ENCODE results near the gene CPXM2.

CPXM2 gene

DNA sequence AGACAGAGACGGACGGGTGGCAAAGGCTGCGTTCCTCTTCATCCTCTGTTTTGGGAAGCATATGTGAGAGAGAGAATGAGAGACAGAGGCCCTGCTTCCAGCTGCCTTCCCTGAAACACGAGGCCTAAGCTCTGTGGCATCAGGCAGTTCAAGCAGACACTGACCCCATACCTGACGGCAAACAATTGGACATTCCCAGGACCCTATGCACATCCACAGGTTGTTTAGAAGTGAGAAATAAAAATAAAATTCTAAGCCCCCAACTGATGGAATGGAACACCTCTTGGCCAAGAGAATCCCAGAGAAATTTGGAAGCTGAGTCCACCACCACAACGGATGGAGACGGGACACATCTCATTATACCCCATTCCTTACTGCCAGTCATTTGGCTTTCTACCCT is 105.3 kb downstream of the CPXM2 start:
- TF ChIP-seq, protein P1, sequence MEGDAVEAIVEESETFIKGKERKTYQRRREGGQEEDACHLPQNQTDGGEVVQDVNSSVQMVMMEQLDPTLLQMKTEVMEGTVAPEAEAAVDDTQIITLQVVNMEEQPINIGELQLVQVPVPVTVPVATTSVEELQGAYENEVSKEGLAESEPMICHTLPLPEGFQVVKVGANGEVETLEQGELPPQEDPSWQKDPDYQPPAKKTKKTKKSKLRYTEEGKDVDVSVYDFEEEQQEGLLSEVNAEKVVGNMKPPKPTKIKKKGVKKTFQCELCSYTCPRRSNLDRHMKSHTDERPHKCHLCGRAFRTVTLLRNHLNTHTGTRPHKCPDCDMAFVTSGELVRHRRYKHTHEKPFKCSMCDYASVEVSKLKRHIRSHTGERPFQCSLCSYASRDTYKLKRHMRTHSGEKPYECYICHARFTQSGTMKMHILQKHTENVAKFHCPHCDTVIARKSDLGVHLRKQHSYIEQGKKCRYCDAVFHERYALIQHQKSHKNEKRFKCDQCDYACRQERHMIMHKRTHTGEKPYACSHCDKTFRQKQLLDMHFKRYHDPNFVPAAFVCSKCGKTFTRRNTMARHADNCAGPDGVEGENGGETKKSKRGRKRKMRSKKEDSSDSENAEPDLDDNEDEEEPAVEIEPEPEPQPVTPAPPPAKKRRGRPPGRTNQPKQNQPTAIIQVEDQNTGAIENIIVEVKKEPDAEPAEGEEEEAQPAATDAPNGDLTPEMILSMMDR (IDR thresholded peaks at IDR 0.05) = no peak

DNA sequence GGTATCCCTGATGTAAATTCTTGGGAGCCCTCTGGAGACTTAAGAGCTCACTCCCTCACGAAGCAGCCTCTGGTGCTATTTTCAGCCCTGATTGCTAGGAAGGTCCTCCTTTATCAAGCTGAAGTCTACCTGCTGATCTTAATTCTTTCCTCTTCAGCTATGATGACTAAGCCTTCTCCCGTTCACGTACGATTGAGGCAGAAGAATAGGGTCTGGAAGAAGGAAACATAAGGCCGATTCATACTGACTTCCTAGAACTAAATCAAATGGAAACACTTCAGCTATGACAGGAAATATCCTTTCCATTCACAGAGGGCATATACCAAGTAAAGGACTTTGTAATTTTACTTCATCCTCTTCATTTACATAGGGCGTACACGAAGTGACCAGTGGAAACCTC is 107.0 kb downstream of the CPXM2 start:
- TF ChIP-seq, protein P1 (IDR thresholded peaks at IDR 0.05) = no peak

DNA sequence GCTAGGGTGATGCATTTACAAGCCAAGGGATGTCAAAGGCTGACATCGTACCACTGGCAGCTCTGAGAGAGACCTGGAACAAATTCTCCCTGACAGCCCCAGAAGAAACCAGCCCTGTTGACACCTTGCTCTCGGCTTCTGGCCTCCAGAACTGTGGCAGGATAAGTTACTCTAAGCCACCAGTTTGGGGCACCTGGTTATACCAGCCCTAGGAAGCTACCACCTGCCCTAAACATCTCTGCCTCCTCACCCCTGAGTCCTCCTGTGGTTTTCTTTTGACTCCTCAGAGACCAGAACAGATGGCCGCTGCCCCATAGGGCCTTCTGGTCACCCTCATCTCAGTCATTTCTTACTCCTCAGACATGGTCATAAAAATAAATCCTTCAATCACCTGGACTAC is 107.4 kb downstream of the CPXM2 start:
- TF ChIP-seq, protein P1 (IDR thresholded peaks at IDR 0.05) = no peak

DNA sequence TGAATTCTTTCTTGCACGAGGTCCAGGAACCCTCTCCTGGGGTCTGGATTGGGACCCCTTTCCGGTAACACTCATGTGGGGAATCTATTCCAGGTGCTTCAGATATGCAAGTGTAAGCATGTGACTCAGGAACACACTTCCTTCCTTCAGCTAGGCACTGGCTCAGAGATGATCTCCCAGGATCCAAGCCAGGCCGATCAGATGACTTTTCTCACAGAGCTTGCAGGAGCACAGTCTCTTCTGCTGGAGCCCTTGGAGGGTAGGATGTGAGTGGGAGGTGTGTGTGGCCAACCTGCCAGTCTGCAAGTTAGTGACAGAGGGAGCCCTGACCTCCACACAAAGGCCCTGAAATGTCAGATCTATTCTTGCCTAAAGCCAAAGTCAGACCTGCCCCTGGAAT is 108.3 kb downstream of the CPXM2 start:
- TF ChIP-seq, protein P1 (IDR thresholded peaks at IDR 0.05) = no peak

DNA sequence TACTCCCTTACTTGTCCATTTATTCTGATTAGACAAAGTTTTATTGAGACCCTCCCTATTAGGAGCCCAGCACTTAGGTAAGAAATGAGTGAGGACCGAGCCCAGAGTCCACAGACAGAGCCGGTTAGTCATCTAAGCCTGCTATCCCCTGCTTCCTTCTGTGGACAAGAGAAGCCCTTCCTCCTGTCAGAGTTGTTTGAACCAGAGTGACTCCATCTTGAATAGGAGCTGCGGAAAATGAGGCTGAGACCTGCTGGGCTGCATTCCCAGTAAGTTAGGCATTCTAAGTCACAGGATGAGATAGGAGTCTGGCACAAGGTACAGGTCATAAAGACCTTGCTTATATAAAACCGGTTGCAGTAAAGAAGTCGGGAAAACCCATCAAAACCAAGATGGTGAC is 109.1 kb downstream of the CPXM2 start:
- TF ChIP-seq, protein P1 (IDR thresholded peaks at IDR 0.05) = no peak

DNA sequence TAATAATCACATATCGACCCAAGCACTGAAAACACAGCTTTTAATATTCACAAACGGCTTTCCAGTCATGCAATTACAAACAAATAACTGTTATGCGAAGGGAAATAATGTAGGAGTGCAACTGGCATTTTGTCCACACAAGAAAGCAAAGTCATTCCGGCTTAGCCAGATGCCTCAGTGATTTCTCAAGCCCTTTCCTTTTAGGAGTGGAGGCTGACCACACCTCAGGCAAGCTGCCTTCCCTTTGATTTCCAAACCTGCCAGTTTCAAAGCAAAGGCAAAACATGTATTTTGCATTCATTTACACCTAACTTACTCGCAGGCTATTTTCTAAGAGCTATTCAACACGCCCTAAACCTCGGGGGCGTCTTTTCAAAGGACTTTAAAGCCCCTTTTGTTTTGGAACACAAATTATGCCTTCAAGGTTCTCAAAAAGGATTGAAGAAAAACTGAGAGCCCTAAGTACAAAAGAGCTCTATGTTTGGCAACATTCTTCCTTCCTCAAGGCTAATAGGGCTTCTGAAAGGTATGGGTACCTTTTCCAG is 109.6 kb downstream of the CPXM2 start:
- TF ChIP-seq, protein P1 (IDR thresholded peaks at IDR 0.05) = no peak

DNA sequence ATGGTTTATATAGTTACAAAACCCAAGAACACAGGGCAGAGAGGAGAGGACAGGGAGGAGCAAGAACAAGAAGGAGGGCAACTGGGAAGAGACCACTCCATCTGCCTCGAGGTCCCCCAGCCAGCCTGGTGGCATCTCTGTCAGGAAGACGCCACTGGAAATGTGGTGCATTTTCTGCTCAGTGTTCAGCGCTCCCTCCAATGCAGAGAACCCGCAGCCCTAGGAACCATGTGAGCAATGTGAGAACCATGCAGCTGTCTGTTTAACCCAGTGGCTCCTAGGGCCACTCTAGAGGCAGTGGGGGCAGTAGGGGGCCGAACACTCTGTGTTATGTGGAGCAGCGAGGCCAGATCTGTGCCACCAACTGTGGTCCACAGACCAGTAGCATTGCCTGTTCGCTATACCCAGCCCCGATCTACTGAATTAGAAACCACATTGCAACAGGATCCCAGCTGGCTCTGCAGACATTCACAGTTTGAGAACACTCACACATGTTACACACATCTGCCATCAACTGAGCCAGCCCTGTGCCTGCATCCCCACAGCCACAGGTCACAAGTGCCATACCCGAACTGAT is 110.2 kb downstream of the CPXM2 start:
- TF ChIP-seq, protein P1 (IDR thresholded peaks at IDR 0.05) = no peak
